T-helper 1 cell (primary cell): ENCODE results near the gene GLIS1.

ENCODE experiments used
- DNase-seq, 5 donors: peaks; one replicate each; pipeline ENCODE4 v3.0.0-alpha.2; 2012 to 2020

GLIS1 gene

DNA sequence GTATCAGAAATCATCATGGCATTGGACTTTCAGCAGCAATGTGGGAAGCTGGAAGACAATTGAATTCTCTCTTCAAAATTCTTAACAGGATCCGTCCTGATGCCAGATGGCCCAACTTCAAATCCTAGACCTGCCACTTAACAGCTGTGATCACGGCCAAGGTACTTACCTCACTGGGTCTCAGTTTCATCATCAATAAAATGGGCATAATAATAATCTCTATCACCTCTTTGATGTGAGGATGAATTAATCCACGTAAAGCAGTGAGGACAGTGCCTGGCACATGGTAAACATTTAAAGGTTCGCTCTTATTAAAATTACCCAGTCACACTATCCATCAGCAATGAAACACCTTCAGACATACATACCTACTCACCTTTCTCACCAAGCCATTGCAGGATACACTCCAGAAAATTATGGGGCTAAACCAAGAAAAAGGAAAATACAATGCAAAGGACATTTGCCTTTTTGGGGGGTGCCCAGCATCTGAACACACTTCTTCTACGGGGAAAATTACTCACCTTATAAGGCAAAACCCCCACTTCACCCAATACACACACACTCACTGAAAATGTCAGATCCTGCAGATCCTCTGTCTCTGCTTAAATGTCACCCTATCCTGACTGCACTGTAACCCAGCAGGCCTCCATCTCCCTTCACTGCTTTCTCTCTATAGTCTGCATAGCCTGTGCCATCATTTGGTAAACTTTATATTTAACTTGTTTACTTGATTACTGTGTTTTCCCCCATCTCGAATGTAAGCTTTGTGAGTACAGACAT is 21.7 kb downstream of the GLIS1 start:
- DNase-seq, result no peak

DNA sequence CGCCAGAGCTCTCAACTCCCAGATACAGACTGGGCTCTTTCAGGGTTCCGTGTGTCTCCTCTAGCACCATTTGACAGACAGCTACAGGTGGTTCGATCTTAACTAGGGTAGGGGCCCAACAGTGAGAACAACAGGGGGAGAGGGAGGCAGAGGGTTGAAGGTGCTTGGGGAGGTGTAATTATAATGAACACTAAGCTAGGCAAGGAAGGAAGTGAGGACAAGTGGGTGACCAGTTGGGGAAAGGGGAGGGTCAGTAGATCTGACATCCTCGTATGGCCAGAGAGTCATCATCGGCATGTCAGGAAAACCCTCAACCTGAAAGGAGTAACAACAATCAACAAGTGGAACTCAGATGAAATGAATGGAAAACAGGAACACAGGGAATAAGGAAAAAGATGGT is 22.8 kb downstream of the GLIS1 start:
- no peak for DNase-seq

DNA sequence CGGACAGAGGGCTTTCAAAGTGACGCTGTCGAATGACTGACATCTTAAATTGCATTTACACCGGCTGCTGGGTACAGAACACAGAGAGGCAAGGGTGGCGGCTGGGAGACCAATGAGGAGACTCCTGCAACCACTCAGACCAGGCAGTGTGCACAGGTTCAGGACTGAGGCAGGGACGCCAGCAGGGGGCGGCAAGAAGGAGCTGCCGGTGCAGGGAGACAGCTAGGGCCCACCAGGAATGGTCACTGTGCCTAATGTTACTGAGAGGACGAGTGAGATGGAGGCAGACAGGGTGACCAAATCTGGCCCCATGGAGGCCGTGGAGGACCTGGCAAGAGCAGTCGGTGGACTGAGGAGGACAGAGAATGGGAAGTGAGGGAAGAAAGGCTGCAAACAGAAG is 23.5 kb downstream of the GLIS1 start:
- DNase-seq, result no peak

DNA sequence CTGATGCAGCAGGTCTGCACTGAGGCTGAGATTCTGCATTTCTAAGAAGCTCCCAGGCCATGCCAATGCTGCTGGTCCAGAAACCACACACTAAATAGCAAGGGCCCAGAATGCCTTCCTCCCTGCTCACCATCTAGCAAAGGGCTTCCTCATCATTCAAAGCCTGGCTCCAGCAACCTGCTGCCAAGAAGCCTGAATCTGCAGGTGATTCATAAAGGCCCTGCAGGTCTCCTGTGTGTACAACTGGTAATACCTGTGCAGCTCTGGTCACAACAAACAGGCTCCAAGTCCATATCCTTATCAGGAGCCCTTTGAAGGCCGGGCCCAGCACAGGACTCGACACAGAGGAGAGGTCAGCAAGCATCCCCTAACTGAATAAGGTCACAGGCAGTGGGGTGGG is 26.7 kb downstream of the GLIS1 start:
- no peak for DNase-seq

DNA sequence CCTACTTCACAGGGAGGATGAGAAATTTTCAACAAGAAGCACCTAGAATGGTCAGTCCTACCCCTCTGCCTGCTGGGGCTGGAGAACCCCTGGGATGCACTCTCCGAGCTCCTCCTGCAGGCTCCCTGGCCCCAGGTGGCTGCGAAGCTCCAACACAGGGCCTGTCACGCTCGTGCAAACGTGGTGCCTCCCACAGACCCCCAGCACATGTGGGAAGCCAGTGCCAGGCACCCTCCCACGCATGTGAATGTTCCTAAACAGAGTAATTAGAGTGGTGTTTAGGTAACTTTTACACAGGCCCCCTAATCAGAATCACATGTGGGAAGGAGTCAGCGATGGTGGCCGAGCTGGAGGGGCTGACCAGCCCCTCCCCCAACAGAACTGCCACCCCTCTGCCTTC is 28.4 kb downstream of the GLIS1 start:
- DNase-seq, result no peak

DNA sequence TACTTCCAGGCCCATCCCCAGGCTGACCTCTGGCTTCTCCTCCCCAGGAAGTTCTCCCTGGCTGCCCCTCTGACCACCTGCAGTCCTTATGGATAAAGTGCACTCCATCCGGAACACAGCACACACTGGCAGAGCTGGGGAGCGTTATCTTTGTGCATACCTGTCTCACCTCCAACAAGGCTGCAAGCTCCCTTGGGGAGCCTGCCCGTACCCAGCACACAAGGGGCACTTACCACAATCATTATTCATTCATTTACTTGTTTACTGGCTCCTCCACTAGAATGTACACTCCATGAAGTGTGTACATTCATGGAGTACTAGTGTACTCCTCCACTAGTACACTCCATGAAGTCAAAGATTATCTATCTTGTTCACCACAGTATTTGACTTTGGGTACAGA is 30.3 kb downstream of the GLIS1 start:
- DNase-seq, result no peak

DNA sequence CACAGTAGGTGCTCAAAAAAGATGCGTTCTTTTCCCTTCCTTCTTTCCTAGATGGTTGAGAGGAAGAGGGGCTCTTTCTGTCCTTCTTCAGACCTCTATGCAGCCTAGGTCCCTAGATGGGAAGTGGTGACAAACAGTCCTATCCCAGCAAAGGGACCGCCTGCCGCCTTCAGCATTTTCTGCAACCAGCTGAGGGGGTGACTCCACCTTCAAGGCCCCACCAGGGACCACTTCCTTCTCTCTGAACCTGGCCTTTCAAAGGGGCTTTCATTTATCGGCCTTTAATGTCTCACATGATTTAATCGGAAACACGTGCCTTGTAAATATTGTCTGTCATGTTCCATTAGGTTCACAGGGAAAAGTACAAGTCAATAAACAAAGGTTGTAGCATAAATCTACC is 32.6 kb downstream of the GLIS1 start:
- DNase-seq, result no peak

DNA sequence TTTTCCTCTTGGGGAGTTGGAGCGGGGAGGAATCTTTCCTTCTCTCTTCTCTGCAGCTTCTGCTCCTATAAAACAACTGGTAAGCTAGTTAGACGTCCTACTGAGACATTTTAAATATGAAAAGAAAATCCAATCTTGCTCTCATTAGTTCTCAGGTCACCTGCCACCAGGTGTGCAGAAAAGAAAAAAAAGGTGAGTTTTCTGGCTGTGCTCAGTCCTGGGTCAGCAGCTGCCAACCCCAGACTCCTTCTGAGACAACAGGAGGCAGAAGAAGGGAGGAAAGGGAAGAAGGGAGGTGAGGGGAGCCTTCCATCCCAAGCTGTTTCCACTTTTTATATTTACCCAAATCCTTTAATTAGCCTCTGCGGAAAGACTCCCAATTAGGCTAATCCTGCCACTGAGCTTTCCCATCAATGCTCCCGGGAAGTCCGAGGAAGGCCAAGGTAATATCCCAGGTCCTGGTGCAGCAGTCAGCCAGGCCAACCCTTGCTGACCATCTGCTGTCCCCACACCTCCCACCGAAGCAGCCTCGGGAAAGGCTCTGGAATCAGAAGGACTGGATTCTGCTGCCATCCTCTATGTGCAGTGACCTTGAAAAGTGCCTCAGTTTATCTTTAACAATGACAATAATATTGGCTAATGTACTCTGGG is 33.4 kb downstream of the GLIS1 start:
- no peak for DNase-seq

DNA sequence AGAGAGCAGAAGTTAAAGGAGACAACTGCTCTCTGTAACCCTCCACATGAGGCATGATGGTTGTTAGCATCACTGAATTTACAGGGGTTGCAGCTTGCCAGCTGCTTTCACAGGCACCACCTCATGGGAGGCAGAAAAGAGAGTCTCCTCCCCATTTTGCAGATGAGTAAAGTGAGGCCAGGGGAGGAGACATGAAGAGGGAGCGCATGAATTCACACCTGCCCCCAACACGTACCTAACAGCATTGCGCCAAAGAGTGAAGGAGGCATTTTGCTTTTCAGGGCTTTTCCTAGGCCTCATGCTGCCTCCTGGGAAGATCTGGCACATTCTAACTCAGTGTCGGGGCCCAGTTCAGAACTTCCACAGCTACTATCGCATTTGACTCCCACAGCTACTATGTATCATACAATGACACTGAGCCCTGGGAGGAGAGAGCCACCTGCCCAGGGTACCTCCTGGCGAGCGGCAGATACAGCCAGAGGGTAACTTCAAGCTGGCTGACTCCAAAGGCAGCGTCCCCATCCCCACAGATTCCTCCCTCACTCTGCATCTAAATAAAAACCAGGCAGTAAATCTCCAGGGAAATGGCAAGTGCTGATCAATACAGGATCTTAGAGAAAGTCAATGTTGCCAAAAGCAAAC is 34.0 kb downstream of the GLIS1 start:
- DNase-seq, result no peak

DNA sequence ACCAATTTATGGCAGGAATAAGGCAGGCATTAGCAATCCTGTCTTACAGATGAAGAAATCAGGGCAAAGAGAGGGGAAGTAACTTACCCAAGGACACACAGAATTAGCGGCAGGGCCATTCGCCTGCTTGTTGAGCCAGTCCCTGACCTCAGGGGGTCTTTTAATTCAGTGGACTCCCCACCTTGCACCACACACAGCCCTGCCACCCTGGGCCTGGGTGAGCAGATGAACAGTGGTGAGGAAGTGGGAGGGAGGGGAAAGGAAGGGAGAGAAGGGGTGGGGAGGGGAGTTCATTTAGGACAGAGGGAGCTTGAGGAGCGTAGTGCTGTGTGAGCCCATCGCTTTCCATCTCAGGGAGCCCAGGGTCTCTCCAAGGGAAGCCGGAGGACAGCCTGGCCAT is 34.7 kb downstream of the GLIS1 start:
- no peak for DNase-seq

DNA sequence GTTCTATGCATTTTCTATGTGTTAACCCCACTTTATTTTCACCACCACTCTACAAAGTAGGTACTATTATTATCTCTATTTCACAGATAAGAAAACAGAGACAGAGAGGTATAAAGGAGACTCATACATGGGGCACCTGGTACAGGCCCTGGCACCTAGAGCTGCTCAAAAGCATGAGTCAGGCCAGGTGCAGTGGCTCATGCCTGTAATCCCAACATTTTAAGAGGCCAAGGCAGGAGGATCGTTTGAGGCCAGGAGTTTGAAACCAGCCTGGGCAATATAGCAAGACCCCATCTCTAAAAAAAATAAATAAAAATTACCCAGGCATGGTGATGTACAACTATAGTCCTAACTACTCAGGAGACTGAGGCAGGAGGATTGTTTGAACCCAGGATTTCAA is 35.8 kb downstream of the GLIS1 start:
- DNase-seq, result no peak

DNA sequence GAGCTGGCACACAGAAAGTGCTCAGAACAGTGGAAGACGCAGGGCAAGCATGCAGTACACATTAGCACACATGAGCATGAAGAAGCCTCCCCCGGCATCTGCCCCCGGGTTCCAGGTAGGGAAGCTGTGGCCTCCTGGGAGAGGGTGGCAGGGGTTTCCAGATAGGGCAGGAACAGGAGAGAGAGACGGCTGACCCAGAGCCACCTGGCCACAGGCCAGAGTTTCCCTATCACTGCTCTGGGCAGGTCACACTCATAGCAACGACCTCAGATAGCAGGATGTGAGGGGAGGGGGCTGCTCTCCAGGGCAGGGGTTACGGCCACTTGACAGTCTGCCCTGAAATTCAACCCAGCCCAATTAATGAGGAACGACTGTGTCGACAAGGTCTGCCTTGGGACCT is 36.6 kb downstream of the GLIS1 start:
- DNase-seq, result no peak

DNA sequence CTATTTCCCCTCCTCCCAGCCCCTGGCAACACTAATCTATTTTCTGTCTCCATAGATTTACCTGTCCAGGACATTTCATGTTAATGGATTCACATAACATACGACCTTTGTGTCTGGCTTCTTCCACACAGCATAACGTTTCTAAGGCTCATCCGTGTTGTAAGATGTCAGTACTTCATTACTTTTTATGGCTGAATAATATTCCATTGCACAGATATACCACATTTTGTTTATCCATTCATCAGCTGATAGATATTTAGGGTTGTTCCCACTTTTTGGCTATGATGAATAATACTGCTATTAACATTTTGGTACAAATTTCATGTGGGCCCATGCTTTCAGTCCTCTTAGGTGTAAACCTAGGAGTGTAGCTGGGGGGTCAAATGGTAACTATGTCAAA is 38.2 kb downstream of the GLIS1 start:
- no peak for DNase-seq

DNA sequence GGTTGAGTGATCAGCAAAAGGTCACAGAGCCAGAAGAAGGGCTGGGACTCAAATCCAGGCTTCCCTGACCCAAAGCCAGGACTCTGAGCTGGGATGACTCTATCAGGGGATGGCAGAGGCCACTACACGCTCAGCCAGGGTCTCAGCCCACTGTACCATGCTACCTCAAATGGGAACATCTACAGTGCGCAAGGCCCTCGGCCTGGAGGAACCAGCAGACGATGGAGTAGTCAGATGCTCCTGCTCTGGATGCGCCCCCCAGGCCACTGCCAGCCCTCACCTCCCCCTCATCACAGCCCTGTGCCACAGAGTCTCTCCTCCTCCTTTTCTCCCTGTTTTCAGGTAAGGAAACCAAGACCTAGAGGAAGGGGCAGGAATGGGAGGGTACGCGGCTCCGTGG is 39.0 kb downstream of the GLIS1 start:
- no peak for DNase-seq

DNA sequence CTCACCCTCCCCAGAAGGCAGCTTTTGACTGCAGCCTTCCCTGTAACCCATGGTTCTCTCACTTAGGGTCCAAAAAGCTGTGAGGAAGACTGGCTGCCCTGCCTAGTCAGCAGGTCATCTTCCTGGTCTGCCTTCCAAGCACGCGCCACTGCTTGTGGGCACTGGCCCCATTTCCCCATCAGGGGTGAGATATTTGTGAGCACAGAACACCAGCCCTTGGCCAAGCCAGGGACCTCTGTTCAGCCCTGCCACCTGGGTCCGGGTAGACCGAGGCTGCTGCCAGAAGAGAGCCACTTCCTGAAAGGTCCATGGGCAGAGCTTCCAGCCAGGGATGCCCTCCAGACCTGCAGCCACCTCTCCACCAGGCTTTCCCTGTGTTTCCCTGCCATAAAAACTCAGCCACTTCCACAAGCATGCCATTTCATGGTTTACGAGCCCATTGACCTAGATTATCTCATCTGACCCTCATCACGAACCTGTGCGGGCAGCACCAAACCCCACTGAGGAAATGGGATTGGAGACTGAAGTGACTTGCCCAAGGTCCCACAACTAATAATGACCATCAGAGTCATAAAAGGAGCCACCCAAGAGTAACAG is 40.5 kb downstream of the GLIS1 start:
- no peak for DNase-seq

DNA sequence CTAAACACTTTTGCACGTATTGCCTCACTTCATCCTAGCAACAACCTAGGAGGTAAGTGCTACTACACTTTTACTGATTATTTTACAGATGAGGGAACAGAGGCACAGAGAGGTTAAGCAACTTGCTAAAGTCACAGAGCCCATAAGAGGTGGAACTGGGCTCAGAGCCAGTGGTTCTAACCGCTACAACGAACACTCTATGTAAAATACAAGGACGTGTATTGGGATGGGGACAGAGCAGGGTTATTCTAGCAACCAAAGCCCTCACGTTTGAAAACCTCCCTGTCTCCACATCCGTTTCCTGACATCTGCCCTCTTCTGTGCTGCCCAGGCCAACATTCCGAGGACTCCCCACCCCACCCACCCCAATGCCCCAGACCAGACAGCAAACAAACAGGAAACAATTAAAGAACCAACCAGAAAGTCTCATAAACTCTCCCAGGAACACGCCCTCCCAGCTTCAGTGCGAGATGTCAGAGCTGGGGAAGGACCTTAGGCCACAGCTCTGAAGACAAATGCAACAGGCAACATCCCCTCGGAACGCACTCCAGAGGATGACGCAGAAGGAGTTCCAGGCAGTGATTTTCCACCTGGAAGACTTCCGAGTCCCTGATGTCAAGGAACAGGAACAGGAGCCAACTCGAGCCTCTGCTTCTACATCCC is 41.1 kb downstream of the GLIS1 start:
- no peak for DNase-seq

DNA sequence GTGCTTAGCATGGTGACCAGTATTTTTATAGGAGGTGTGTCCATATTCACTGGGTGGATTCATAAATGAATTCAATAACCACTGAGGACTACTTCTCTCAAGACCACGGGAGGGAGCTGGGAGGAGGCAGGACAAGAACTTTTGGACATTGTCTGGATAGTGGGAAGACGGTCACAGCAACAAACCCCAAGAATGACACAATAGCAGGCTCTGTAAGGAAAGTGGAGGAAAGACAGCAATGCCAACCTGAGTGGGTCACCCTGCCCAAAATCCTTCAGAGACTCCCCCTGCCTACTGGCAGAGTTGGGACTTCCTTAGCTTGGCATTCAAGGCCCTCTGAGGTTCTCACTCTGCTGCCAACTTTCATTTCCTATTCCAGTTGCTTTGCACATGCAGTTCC is 42.0 kb downstream of the GLIS1 start:
- no peak for DNase-seq

DNA sequence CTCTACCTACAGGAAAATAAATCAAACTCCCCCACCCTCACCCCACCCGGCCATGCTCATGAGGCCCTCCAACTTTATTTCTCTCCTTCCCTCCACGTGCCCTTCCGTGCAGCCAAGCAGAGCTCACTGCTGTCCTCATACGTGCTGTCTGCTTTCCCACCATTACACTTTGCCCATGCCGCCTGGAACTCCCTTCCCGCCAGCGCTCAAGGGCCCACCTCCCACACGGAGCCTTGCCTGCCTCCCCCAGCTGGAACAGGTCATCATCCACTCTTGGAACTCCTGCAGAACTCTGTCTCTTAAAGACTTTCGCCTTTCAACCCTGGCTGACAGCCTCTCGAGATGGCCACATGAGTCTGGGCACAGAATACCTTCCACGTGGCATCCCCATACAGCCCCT is 42.4 kb downstream of the GLIS1 start:
- no peak for DNase-seq

DNA sequence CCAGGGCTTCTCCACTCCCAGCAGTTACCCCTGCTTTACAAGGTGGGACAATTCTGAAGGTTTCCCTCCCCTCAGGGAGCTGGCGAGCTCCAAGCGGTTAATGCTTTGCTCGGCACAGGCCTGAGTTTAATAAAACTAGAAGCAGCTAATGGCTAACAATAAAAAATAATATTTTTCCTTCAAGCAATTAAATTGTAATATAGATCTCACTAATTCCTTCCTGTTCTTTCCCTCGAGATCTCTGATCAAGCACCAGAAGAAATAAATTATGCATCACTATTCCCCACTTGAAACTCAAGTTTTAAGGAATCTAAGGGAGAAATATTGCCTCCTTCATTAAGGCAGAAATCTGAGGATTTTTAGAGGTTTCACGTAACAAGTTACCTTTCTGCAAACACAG is 42.9 kb downstream of the GLIS1 start:
- no peak for DNase-seq

DNA sequence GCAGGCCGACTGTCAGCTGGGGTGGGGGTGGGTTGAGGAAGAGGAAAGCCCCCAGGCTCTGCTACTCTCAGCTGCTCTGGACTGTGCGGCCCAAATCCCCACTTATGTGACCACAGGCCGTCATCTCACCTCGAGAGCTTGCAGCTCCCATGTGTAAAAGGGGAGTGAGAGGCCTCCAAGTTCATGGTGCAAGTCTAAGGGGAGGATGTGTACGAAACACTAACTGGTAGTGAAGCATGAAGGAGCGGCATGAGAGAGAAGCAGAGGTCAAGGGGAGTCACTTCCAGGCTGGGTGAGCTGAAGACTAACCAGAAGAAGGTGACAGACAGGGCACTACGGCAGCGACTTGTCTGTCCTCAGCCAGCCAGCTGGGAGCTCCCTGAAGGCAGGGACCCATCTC is 43.8 kb downstream of the GLIS1 start:
- no peak for DNase-seq

DNA sequence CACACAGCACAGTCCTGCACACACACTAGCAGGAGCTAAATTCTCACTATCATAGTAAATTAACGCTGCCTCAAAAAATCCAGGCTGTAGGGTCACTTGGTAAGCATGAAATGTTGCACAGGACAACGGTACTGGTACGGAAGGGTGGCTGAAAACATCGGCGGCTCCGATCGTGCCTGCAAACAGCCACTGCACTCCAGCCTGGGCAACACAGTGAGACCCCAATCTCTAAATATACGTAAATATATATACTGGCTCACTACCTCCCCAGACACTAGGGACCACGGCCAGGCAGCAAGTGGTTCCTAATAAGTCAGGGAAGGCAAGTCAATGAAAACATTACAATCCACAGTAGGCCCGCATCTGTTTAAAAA is 44.3 kb downstream of the GLIS1 start:
- DNase-seq, result no peak

DNA sequence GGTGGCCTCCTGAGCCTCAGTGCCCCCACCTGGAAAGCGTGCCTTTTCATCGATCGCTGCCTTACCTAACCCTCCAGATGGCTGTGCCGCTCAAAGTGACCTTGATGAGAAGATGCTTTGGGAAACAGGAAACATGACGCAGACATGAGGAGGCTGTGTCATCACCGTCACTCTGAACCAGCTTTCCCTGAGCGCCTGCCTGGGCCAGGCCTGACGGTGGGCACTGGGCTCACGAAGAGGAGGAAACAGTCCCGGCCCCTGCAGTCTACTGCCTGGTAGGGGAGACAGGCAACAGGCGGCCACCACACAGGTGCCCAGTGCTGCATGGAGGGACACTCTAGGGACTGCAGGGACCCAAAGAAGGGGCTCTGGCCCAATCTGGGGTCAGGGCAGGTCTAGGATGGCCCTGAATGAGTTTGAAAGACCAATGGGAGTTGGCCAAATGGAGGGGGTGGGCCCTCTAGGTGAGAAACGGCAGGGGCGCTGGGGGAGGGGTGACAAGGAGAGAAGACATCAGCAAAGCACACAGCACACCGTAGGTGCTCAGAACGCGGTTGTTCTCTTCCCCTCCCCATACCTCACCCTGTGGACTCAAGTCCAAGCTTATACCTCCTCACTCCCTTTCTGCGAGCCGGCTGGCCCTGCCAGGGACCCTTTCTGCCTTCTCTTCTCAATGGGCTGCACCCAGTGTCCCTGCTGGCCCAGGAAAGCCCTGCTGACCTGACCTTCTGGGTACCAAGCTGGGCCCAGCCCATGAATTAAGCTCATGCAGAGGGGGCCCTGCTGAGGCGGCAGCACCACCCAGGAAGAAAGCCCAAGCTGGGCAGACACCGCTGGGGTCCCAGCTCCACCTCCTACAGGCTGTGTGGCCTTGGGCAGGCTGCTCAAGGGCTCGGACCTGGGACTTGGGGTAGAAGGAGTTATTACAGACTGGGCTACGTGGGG is 44.9 kb downstream of the GLIS1 start:
- no peak for DNase-seq
